Thyroid gland (tissue), 4 donors: Measurements from ENCODE around the gene HDAC9. TPM values are rescaled to one million over a fixed set of nuclear protein-coding genes. Genes with fewer than 3 reads are reported as not detected.

Source experiments
- DNase-seq, 2 donors: peaks; one replicate each; pipeline ENCODE4 v3.0.0-alpha.2; 2019
- H3K27ac ChIP-seq, 3 donors: fragments of 200-600 bp; sonication (generic); 1 replicate in 2 of 3; 2 replicates in 1 of 3; pipeline ENCODE4 v1.5.1; 2016 to 2019; ENCODE audit warnings: mild to moderate bottlenecking in 1 of 3, moderate library complexity in 1 of 3
- H3K27me3 ChIP-seq: fragments of 200-600 bp; sonication (generic); one replicate; pipeline ENCODE4 v1.5.1; 2019
- H3K36me3 ChIP-seq, 2 donors: fragments of 200-600 bp; sonication (generic); one replicate each; pipeline ENCODE4 v1.5.1; 2016 to 2019
- H3K4me1 ChIP-seq, 2 donors: fragments of 200-600 bp; sonication (generic); one replicate each; pipeline ENCODE4 v1.5.1; 2017 to 2019
- H3K4me3 ChIP-seq, 3 donors: fragments of 200-600 bp; sonication (generic); replicated peaks in 1 of 3; 1 replicate in 2 of 3; 2 replicates in 1 of 3; pipeline ENCODE4 v1.5.1; 2016; ENCODE audit warnings: mild to moderate bottlenecking in 1 of 3
- H3K9me3 ChIP-seq: fragments of 200-600 bp; sonication (generic); one replicate; pipeline ENCODE4 v1.5.1; 2017
- CTCF ChIP-seq, 6 experiments: fragments of 200-600 bp in 3 of 6; fragments of 450-650 bp in 3 of 6; sonication (generic) in 3 of 6; IDR thresholded peaks; one replicate each; pipeline ENCODE4 v1.5.1; 2016 to 2019; ENCODE audit warnings: antibody characterized with exemption in 6 of 6, mild to moderate bottlenecking in 2 of 6, inconsistent platforms in 1 of 6, moderate library complexity in 1 of 6
- POLR2A ChIP-seq, 2 donors: fragments of 450-650 bp; IDR thresholded peaks; one replicate each; pipeline ENCODE4 v1.6.1; 2017; ENCODE audit warnings: antibody characterized with exemption in 2 of 2, mild to moderate bottlenecking in 2 of 2, moderate library complexity in 1 of 2
- WGBS, 2 donors: methylation state at CpG; one replicate each; pipeline ENCODE4 v1.1.5; 2017; 5-methylcytosine and 5-hydroxymethylcytosine counted together
- intact Hi-C: fragments of 100-400 bp; cut with DNase I; formaldehyde crosslinking; loops from one replicate; pipeline ENCODE4 v1.15.1; 2023
- total RNA-seq, 4 donors: library from RNA; depleted of rRNA; stranded (reverse); fragments of >200 nt; gene quantifications; one replicate each; pipeline ENCODE4 v1.2.3, GENCODE V29; 2016

HDAC9 gene
- total RNA-seq, 4 donors from 2014 or later, result 5.4 to 28.2 (median 7.2) TPM

DNA sequence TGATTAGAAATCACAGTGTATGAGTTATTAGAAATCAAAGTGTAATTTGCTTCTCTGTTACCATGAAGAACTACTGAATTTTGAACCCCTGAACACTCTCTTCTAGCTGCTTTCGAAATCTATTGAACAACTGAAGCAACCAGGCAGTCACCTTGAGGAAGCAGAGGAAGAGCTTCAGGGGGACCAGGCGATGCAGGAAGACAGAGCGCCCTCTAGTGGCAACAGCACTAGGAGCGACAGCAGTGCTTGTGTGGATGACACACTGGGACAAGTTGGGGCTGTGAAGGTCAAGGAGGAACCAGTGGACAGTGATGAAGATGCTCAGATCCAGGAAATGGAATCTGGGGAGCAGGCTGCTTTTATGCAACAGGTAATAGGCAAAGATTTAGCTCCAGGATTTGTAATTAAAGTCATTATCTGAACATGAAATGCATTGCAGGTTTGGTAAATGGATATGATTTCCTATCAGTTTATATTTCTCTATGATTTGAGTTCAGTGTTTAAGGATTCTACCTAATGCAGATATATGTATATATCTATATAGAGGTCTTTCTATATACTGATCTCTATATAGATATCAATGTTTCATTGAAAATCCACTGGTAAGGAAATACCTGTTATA lies 170.7 kb downstream of the HDAC9 start:
- no peaks in the 10 kb centered on the region for H3K27me3 ChIP-seq
- H3K4me1 ChIP-seq, result no peaks in the 10 kb centered on the region
- no peaks in the 10 kb centered on the region for H3K36me3 ChIP-seq
- no peak overlapping the region for H3K27ac ChIP-seq
- WGBS, 2 donors, result 20 to 28% methylated on average over 4 of the region's 4 CpGs
- TF ChIP-seq POLR2A (IDR thresholded peaks at IDR 0.05) (no peak), CTCF (IDR thresholded peaks at IDR 0.05) (peak; percentile 44 to 88 (median 60))
- peak; percentile 62 to 72 for DNase-seq
- intact Hi-C loops, result no loop called here
- H3K9me3 ChIP-seq, result no peaks in the 10 kb centered on the region
- no peak overlapping the region for H3K4me3 ChIP-seq

GRCh38 chr7:18667466-18667865 lies 171.9 kb downstream of the HDAC9 start:
- TF ChIP-seq POLR2A (IDR thresholded peaks at IDR 0.05) (no peak), CTCF (IDR thresholded peaks at IDR 0.05) (no peak)

DNA sequence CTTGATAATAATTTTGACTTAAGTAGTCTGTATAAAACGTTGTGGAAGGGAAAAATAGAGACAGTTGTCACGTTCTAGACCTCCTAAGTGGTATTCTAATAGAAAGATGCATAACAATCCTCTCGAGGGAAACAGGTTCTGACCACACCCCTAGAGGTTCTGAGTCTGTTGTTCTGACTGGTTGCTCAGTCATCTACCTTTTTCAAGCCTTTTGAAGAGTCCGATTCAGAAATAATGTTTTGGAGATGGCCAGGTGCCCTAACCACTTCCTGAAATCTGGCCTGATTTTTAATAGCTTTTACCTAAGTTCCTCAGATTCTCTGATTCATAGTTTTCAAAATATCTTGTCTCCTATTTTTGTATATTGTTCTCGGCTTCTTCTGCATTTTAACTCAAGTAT lies 175.6 kb downstream of the HDAC9 start:
- H3K27me3 ChIP-seq, result no peaks in the 10 kb centered on the region
- WGBS, 2 donors, result 70 to 75% methylated on average over 5 of the region's 5 CpGs
- H3K27ac ChIP-seq, result no peak overlapping the region
- no peaks in the 10 kb centered on the region for H3K4me1 ChIP-seq
- TF ChIP-seq POLR2A (IDR thresholded peaks at IDR 0.05), result no peak
- no peak for TF ChIP-seq CTCF (IDR thresholded peaks at IDR 0.05)
- intact Hi-C loops, result no loop called here
- H3K4me3 ChIP-seq, result no peak overlapping the region
- no peak for DNase-seq
- no peaks in the 10 kb centered on the region for H3K36me3 ChIP-seq
- H3K9me3 ChIP-seq, result no peaks in the 10 kb centered on the region

More at GRCh38 chr7:18667466-18667865, 171.9 kb downstream of the HDAC9 start:
- no peaks in the 10 kb centered on the region for H3K36me3 ChIP-seq
- 80 to 85% methylated on average over 1 of the region's 1 CpG for WGBS, 2 donors
- no peak for DNase-seq
- peak overlapping the region in 1 of 3 donors; percentile 10 for H3K27ac ChIP-seq
- no peaks in the 10 kb centered on the region for H3K4me1 ChIP-seq
- intact Hi-C loops, result no loop called here
- H3K27me3 ChIP-seq, result no peaks in the 10 kb centered on the region
- H3K9me3 ChIP-seq, result no peaks in the 10 kb centered on the region
- H3K4me3 ChIP-seq, result no peak overlapping the region

GRCh38 chr7:18675579-18675978 lies 180.0 kb downstream of the HDAC9 start:
- no peak overlapping the region for H3K27ac ChIP-seq
- H3K4me1 ChIP-seq, result no peaks in the 10 kb centered on the region
- intact Hi-C loops, result no loop called here
- TF ChIP-seq CTCF (IDR thresholded peaks at IDR 0.05) (no peak), POLR2A (IDR thresholded peaks at IDR 0.05) (no peak)
- no peak overlapping the region for H3K4me3 ChIP-seq
- DNase-seq, result no peak
- no peaks in the 10 kb centered on the region for H3K27me3 ChIP-seq
- H3K36me3 ChIP-seq, result no peaks in the 10 kb centered on the region
- 76 to 88% methylated on average over 2 of the region's 2 CpGs for WGBS, 2 donors
- no peaks in the 10 kb centered on the region for H3K9me3 ChIP-seq

GRCh38 chr7:18679261-18679660 lies 183.7 kb downstream of the HDAC9 start:
- no peak for DNase-seq
- no peaks in the 10 kb centered on the region for H3K9me3 ChIP-seq
- no peak overlapping the region for H3K4me3 ChIP-seq
- no peaks in the 10 kb centered on the region for H3K36me3 ChIP-seq
- no peak for TF ChIP-seq CTCF (IDR thresholded peaks at IDR 0.05)
- no peak for TF ChIP-seq POLR2A (IDR thresholded peaks at IDR 0.05)
- intact Hi-C loops, result no loop called here
- H3K27ac ChIP-seq, result no peak overlapping the region
- 95 to 100% methylated on average over 1 of the region's 1 CpG for whole genome bisulfite sequencing, 2 donors
- H3K27me3 ChIP-seq, result no peaks in the 10 kb centered on the region
- H3K4me1 ChIP-seq, result no peaks in the 10 kb centered on the region
